SJCRH30 (cell line): ENCODE results near the gene GYPB. TPM values are rescaled to one million over a fixed set of nuclear protein-coding genes. Genes with fewer than 3 reads are reported as not detected.
A peak's percentile ranks its signal among the peaks of the same experiment; 100 is the strongest.
"Not testable (repeated sequence)": the region's sequence is repeated elsewhere in the genome, so short reads cannot be mapped to it uniquely, and the experiment has no call there.

Source experiments
- DNase-seq, 2 experiments: peaks; one replicate each; pipeline ENCODE4 v3.0.0-alpha.2; 2015 to 2020
- H3K27ac ChIP-seq: fragments of 250-450 bp; sonication (Bioruptor Pico); 2 replicates; pipeline ENCODE4 v1.5.1; 2020; ENCODE audit warnings: mild to moderate bottlenecking, moderate library complexity
- H3K27me3 ChIP-seq: fragments of 250-450 bp; sonication (Bioruptor Pico); 2 replicates; pipeline ENCODE4 v1.5.1; 2020; ENCODE audit warnings: mild to moderate bottlenecking, moderate library complexity
- H3K36me3 ChIP-seq: fragments of 250-450 bp; sonication (Bioruptor Pico); 2 replicates; pipeline ENCODE4 v1.5.1; 2020; ENCODE audit warnings: mild to moderate bottlenecking, moderate library complexity
- H3K4me1 ChIP-seq: fragments of 250-450 bp; sonication (Bioruptor Pico); 2 replicates; pipeline ENCODE4 v1.5.1; 2020; ENCODE audit warnings: mild to moderate bottlenecking, moderate library complexity
- H3K4me3 ChIP-seq: fragments of 250-450 bp; sonication (Bioruptor Pico); 2 replicates; pipeline ENCODE4 v1.5.1; 2020; ENCODE audit warnings: mild to moderate bottlenecking, moderate library complexity
- H3K9me3 ChIP-seq: fragments of 250-450 bp; sonication (Bioruptor Pico); replicated peaks from 2 replicates; pipeline ENCODE4 v1.5.1; 2020; ENCODE audit warnings: mild to moderate bottlenecking, moderate library complexity
- total RNA-seq: library from RNA; depleted of rRNA; stranded (reverse); fragments of >200 nt; shearing (Covaris generic); gene quantifications from 2 replicates; pipeline ENCODE4 v1.2.3, GENCODE V29; 2014; rRNA removed

Gene GYPB
- not detected in 2 replicates for total RNA-seq

DNA sequence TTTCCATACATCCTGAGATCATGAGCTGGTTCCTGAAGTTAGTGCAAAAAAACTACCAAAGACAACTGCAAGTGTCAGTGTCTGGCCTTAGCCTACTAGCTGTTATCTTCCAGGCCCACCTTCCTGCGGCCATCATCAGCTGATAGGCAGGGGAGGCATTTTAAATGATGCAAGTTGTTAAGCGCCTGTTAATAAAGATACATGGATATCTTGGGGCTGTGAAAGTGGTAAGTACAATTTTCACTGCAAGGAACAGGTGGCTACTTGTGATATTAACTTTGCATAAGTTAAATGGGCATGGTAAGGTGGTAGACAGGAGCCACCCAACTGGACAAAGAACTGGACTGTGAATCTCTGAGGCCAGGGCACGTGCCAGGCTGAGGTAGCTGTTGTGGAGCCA is at the start of gene GYPB:
Gene GYPB, minus strand, starts transcription at position 104 of the 400 bp plus-strand sequence. Its CDS starts 93 bp downstream, at position 11.
- not testable (repeated sequence) for H3K27me3 ChIP-seq

DNA sequence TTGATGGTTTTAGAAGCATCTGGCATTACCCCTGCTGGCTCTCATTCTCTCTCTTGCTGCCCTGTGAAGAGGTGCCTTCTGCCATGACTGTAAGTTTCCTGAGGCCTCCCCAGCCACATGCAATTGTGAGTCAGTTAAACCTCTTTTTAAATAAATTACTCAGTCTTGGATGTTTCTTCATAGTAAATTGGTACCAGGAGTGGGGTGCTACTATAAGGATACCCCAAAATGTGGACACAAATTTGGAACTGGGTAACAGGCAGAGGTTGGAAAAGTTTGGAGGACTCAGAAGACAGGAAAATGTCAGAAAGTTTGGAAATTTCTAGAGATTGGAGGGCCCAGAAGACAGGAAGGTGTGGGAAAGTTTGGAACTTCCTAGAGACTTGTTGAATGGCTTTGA is 42.4 kb upstream of the GYPB start:
- not testable (repeated sequence) for H3K4me3 ChIP-seq, H3K27me3 ChIP-seq, H3K9me3 ChIP-seq, H3K27ac ChIP-seq, H3K36me3 ChIP-seq, DNase-seq, H3K4me1 ChIP-seq

More for the DNA sequence above, at the start of gene GYPB:
- not testable (repeated sequence) for H3K9me3 ChIP-seq, H3K27ac ChIP-seq, H3K4me1 ChIP-seq, DNase-seq, H3K4me3 ChIP-seq, H3K36me3 ChIP-seq

DNA sequence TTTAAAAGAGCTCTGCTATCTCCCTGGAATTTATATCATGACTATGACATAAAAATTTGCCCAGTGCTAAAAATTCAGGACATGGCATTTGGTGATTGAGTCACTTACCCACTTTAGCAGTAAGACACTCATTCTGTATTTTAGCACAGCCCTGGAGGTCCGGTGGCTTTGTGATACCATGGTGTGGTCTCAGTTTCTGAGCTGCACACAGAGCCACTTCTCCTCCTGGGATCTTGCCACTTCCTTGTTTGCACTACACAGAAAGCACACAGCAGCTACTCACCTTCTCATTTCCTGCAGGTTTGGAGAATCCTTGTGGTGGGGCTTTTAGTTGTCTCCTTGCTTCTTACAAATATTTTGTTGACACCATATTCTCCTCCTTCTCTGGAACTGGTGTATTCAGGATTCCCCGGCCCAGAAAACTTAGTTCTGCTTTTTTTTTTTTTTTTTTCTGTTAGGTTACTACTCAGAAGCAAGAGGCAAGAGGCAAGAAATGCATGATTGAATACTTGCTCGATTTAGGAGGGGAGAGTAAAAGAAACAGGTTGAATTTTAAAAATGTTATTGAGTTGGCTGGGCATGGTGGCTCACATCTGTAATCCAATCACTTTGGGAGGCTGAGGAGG is 41.2 kb upstream of the GYPB start:
- not testable (repeated sequence) for H3K36me3 ChIP-seq, H3K4me3 ChIP-seq, H3K27me3 ChIP-seq, H3K4me1 ChIP-seq, DNase-seq, H3K27ac ChIP-seq, H3K9me3 ChIP-seq

DNA sequence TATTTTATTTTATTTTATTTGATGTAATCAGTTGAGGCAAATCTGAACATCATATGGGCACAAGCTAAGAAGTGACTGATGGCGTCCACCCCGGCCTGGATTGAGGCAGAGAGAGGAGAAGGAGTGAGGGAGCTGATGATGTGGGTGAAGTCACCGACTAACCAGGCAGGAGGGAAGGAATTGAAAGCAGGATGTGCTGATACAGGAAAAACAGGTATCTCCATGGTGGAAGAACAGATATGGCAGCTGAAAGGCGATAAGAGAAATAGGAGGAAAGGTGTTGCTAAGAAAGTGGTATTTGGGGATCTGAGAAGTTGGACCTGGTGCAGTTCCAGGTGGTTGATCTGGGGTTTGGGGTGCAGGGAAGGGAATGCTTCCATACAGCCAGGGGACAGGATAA is 37.6 kb upstream of the GYPB start:
- no peaks in the 10 kb centered on the region for H3K9me3 ChIP-seq
- no peaks in the 10 kb centered on the region for H3K36me3 ChIP-seq
- no peaks in the 10 kb centered on the region for H3K27me3 ChIP-seq
- no peak overlapping the region for H3K4me3 ChIP-seq
- no peak overlapping the region for H3K27ac ChIP-seq
- no peak for DNase-seq
- H3K4me1 ChIP-seq = no peaks in the 10 kb centered on the region

DNA sequence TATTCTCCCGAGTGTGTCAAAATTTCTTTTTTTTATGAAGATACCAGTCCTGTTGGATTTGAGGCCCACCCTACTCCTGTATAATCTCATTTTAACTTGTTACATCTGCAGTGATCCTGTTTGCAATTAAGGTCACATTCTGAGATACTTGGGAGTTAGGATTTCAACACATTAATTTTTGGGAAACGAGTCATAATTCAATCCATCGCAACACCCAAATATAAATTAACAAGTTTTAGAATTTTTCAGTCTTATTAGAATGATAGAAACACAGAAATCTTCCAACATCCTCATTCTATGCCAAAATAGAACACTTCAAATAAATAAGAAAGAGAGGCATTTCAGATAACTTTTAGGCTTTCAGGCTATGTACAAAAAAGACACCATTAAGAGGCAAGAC is 36.2 kb upstream of the GYPB start:
- DNase-seq, H3K36me3 ChIP-seq, H3K4me1 ChIP-seq, H3K4me3 ChIP-seq, H3K9me3 ChIP-seq, H3K27ac ChIP-seq, H3K27me3 ChIP-seq: not testable (repeated sequence)

DNA sequence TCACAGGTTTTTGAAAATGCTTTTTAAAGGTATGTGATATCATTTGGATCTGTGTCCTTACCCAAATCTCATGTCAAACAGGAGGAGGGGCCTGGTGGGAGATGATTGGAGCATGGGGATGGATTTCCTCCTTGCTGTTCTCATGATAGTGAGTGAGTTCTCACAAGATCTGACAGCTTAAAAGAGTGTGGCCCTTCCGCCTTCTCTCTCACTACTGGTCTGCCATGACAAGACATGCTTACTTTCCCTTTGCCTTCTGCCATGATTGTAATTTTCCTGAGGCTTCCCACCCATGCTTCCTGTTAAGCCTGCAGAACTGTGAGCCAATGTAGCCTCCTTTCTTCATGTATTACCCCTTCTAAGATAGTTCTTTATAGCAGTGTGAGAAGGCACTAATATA is 32.3 kb upstream of the GYPB start:
- H3K4me1 ChIP-seq, H3K27ac ChIP-seq, H3K36me3 ChIP-seq, H3K4me3 ChIP-seq, H3K27me3 ChIP-seq, H3K9me3 ChIP-seq, DNase-seq: not testable (repeated sequence)

DNA sequence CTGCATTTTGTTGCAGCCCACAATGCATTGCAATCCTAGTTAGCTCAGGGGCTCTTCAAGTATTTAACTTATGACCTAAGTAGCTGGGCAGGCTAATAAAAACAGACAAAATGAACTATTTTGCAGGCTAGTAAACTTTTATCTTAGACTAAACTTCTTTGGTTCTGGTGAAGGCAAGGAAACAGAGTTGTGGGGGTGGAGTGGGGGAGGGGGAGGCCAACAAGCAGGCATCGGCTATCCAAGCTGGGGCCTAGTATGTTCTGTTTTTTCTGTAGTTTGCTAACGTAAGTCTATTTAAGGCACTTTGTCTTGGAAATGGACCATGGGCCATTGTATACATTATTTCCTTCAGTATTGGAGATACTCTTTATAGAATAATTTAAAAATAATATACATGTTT is 31.5 kb upstream of the GYPB start:
- H3K27me3 ChIP-seq, DNase-seq, H3K4me3 ChIP-seq, H3K27ac ChIP-seq, H3K4me1 ChIP-seq, H3K36me3 ChIP-seq, H3K9me3 ChIP-seq: not testable (repeated sequence)

DNA sequence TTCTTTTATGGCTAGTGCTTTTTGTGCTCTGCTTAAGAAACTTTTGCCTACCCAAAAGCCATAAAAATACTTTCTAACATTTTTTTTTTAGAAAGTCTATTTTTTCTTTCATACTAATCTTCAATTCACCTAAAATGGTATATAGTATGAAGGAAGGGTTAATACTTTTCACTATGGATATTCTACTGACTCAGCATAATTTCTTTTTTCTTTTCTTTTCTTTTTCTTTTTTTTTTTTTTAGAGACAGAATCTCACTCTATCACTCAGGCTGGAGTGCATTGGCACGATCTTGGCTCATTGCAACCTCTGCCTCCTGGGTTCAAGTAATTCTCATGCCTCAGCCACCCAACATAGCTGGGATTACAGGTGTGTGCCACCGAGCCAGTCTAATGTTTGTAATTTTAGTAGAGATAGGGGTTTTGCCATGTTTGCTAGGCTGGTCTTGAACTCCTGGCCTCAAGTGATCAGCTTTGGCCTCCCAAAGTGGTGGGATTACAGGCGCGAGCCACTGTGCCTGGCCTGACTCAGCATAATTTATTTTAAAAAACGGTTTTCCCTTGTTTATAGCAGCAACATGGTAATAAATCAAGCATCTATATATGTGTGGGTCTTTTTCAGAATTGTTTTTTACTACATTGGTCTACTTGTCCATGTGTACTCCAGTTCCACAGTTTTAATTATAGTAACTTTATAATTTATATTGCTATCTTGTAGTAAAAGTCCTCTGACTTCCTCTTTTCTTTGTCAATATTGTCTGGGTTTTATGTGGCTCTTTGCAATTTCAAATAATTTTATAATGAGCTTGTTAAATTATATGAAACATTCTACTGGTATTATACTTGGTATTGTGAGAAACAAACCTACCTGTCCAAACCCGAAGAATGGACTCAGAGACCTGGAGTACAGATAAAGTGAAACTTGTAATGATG is 30.6 kb upstream of the GYPB start:
- not testable (repeated sequence) for DNase-seq, H3K9me3 ChIP-seq, H3K27me3 ChIP-seq, H3K4me1 ChIP-seq, H3K4me3 ChIP-seq, H3K36me3 ChIP-seq, H3K27ac ChIP-seq

DNA sequence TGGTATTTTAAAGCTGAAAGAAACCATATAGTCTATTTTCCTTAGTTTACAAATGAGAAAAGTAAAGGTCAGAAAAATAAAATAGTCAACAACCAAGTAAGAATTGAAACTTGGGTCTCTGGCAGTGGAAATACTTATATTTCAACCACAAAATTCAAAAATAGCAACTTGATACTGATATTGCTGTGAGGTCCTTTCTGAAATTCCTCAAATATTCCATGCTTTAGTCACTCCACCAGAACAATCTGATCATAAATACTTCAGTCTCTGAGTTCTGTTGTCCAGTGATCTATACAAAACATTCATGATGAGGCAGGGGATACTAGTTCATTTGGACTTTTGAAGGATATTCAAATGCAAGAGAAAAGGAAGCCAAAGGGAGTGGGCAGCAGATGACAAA is 25.8 kb upstream of the GYPB start:
- not testable (repeated sequence) for H3K27ac ChIP-seq, H3K9me3 ChIP-seq, H3K4me3 ChIP-seq, H3K4me1 ChIP-seq, H3K36me3 ChIP-seq, H3K27me3 ChIP-seq
- peak in 1 of 2 experiments; percentile 1 for DNase-seq

DNA sequence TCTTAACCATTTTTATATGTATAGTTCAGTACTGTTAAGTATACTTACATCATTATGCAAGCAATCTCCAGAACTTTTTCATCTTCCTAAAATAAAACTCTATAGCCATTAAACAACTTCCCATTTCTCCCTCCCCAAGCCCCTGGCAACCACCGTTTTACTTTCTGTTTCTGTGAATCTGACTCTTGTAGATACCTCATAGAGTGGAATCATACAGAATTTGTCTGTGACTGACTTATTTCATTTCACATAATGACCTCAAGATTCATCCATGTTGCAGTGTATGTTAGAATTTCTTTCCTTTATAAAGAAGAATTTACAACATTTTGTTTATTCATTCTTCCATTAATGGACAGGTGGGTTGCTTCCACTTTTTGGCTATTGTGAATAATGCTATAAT is 13.4 kb upstream of the GYPB start:
- not testable (repeated sequence) for H3K36me3 ChIP-seq, DNase-seq, H3K27ac ChIP-seq, H3K4me3 ChIP-seq, H3K9me3 ChIP-seq, H3K27me3 ChIP-seq, H3K4me1 ChIP-seq

DNA sequence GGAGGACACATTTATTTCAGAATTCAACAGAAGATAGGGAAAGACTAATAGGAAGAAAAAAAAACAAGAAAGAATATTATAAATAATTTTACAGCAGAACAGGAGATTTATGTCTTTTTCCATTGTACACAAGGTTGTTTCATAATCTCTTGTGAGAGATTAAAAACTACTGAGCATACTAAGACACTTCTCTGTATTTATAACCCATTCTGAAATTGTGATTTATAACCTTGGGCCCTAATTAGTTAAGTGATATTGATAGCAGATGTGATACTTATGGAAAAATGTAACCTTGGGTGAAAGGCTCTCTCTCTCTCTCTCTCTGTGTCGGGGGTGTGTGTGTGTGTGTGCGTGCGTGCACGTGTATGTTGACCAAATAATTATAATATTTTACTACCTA is 12.7 kb upstream of the GYPB start:
- not testable (repeated sequence) for H3K4me3 ChIP-seq, H3K9me3 ChIP-seq, H3K36me3 ChIP-seq, H3K27ac ChIP-seq, H3K27me3 ChIP-seq, DNase-seq, H3K4me1 ChIP-seq

DNA sequence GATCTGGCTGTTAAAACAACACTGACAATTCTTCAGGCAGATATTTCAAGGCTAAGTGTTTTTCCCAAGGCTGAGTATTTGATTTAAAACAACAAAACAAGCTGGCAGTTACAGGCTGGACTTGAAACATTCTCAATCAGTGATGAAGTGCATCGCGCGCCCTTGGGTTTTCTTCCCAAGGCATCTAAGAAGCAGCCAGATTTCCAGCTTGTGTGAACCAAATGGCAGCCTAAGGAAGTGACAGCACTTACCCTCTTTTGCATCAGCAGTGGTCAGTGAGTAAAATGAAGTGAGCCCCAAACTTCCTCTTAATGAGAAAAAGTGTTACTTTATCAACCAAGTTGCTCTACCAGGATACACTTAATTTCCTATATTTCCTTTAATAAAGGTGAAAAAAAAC is 12.2 kb upstream of the GYPB start:
- DNase-seq, H3K27ac ChIP-seq, H3K4me3 ChIP-seq, H3K9me3 ChIP-seq, H3K27me3 ChIP-seq, H3K4me1 ChIP-seq, H3K36me3 ChIP-seq: not testable (repeated sequence)

DNA sequence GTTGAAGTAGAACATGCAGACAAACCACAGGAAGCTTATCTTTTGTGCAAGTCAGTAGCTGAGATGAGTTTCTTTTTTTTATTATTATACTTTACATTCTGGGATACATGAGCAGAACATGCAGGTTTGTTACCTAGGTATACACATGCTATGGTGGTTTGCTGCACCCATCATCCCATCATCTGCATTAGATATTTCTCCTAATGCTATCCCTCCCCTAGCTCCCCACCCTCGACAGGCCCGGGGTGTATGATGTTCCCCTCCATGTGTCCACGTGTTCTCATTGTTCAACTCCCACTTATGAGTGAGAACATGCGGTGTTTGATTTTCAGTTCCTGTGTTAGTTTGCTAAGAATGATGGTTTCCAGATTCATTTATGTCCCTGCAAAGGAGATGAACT is 11.5 kb upstream of the GYPB start:
- H3K27ac ChIP-seq, DNase-seq, H3K36me3 ChIP-seq, H3K27me3 ChIP-seq, H3K9me3 ChIP-seq, H3K4me3 ChIP-seq, H3K4me1 ChIP-seq: not testable (repeated sequence)

DNA sequence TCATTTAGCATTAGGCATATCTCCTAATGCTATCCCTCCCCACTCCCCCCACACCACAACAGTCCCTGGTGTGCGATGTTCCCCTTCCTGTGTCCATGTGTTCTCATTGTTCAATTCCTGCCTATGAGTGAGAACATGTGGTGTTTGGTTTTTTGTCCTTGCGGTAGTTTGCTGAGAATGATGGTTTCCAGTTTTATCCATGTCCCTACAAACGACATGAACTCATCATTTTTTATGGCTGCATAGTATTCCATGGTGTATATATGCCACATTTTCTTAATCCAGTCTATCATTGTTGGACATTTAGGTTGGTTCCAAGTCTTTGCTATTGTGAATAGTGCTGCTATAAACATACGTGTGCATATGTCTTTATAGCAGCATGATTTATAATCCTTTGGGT is 7.5 kb upstream of the GYPB start:
- H3K27ac ChIP-seq, H3K4me1 ChIP-seq, H3K4me3 ChIP-seq, H3K27me3 ChIP-seq, H3K36me3 ChIP-seq, DNase-seq, H3K9me3 ChIP-seq: not testable (repeated sequence)

DNA sequence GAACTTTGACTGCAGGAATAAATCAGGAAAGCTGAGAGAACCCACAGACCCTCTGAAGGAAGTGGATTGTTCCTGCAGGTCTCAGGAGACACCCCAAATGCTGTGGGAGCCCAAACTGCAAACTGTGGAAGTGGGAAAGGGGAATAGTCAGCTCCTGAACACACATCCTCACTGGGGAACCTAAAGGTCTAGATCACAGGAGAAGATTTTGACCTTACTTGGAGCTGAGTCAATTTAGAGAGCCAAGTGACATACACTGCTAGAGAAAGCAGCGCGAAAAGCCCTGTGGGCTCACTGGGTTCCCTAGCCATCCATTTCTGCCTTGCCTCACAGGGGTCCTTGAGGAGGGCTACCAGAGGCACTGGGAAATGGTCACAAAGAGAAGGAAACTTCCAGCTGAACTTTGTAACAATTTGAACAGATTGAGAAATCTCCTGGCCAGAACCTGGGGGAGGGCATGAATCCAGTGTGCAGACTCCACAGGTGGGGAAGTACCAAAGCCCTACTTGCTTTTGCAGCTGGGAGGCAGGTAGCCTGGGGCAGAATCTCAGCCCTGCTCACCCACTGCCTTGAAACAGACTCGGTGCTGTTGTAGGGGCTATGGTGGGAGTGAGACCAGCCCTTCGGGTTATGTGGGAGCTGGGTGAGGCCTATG is 5.3 kb upstream of the GYPB start:
- H3K4me3 ChIP-seq, H3K27ac ChIP-seq, H3K9me3 ChIP-seq, H3K36me3 ChIP-seq, DNase-seq, H3K27me3 ChIP-seq, H3K4me1 ChIP-seq: not testable (repeated sequence)
